Activated CD4-positive, alpha-beta T cell treated with anti-CD3 and anti-CD28 coated beads for 1 hour (primary cell): ENCODE data around the gene DOK6.
"Not testable (repeated sequence)": the region's sequence is repeated elsewhere in the genome, so short reads cannot be mapped to it uniquely, and the experiment has no call there.

Experiments used
- DNase-seq: peaks from one replicate; pipeline ENCODE4 v3.0.0-alpha.2; 2020

Gene DOK6

DNA sequence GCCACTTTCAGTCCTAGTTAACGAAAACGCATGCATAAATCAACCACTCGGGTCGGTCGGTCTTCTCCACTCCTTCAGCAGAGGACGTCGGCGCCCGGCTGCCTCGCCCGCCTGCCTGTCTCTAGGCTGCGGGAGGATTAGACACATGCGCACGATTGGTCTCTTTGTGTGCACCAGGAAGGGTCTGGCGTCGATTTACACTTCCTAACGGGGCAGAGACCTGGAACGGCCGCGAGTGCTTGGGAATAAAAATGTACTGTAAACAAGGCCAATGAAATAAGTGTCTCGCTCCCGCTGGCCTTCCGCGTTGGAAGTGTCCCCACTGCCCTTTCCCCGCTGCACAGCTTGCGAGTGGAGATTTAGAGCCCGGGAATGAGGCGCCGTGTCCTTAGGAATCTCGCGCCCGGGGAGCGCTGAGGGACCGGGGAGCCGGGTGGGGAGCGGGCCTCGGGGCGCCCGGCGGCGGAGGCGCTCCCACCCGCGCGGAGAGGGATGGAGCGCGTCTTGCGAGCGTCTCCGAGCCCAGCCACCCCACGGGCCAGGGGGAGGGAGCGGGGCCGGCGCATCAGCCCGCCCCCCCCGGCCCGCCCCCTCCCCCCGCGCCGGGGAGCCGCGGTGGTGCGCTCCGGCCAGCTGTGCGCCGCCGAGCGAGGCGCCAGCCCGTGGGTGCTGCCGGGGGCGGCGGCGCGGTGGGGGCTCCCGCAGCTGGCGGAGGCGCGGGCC is at the start of gene DOK6:
DOK6 (plus strand) TSS at position 636 of the 723 bp plus-strand sequence.
- no peak for DNase-seq

DNA sequence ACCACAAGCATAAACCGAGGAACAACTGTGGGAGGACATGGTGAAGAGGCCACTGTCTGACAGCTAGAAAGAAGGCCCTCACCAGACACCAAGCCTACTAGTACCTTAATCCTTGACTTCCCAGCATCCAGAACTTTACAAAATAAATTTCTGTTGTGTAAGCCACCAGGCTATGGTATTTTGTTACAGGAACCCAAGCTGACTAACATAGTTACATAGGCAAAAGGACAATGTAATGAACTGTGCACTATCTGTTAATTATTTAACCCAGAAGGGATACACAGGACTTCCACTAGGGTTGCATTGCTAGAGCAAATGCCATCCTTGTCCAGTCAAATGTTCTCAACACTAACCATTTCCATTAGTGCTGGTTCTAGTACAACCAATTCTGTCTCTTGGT is 47.7 kb upstream of the DOK6 start:
- no peak for DNase-seq

DNA sequence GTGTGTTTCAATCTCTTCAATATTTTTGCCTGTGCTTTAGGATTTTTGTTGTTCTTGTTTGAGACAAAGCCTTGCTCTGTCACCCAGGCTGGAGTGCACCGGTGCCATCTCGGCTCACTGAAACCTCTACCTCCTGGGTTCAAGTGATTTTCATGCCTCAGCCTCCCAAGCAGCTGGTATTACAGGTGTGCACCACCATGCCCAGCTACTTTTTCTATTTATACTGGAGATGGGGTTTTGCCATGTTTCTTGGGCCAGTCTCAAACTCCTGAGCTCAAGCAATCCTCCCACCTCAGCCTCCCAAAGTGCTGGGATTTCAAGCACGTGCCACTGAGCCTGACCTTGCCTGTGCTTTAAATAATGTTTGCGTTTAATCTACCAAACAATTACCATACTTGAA is 43.1 kb upstream of the DOK6 start:
- DNase-seq: no peak

GRCh38 chr18:69358212-69358895 is 42.3 kb upstream of the DOK6 start:
- DNase-seq: no peak

- DNase-seq: not testable (repeated sequence)
Observed at GRCh38 chr18:69359768-69360167, 40.9 kb upstream of the DOK6 start.

- DNase-seq: no peak
Observed at GRCh38 chr18:69364930-69365329, 35.8 kb upstream of the DOK6 start.

DNA sequence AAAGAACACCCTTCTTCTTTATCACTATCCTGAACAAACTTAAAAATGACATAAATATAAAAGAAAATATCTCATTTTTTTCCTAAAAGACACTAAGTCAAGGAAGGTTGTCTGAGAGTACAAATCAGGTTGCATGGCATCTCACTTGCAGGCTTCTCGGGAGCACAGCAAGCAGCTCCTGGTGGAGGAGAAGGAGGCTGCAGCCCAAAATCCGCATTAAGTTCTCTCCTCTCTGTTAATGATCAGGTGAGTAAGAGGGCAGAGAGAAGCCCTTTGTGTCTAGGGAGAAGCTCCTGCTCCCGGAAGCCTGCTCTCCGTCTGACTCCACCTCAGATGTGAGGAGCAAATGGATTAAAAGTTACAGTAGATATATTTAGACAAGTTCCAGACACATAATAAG is 35.0 kb upstream of the DOK6 start:
- no peak for DNase-seq

DNA sequence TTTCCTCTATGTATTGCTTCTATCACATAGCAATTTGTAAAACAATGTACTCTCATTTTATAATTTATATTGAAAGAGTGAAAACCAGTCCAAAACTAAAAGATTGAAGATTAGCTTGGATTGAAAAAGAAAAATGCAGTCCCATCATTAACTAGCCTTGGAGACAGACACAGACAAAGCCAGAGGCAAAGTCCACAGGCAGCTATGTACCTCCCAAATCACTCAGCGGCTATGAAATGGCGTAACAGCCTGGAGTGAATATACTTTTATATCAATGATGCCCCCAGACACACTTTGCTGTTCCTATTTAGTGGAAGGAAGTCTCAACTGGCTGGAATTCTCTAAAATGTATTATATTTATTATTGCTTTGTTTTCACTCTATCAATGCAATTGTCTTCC is 33.6 kb upstream of the DOK6 start:
- no peak for DNase-seq

GRCh38 chr18:69371729-69372128 is 29.0 kb upstream of the DOK6 start:
- DNase-seq: no peak

- no peak for DNase-seq
Observed at GRCh38 chr18:69380324-69380723, 20.4 kb upstream of the DOK6 start.

DNA sequence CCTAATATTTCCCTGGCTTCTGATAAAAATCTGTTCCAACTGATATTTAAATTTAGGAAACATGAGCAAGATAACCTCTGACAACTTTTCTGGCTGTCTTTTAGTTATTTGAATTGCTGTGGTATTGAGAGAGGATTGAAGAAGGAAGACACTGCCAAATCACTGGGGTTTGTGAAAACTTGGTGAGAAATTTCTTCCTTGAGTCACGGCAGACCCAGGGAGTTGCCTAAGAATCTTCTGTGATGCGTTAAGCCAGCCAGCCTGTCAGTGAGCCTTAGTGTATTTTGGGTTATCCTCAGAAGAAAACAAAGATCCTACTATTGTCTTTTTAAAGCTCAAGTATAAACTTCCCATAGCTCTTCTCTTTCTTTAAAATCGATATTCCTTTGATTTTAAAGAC is 17.5 kb upstream of the DOK6 start:
- DNase-seq: no peak

DNA sequence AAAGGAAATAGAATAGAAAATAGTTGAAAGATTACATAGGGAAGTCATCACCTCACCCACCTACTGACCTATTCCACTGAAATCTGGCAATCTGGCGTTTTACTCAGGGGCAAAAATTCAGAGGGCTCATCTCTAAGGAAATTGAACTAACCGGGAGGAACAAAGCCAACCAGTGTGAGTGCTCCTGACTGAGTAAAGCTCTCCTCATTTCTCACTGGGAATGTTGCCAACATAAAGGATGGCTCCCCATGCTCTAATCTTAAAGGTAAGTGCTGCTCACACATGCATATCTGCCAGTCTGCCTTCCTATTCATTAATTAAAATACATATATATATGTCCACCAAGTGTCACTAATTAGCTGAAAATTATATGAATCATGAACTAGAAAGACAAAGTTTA is 13.5 kb upstream of the DOK6 start:
- DNase-seq: no peak

DNA sequence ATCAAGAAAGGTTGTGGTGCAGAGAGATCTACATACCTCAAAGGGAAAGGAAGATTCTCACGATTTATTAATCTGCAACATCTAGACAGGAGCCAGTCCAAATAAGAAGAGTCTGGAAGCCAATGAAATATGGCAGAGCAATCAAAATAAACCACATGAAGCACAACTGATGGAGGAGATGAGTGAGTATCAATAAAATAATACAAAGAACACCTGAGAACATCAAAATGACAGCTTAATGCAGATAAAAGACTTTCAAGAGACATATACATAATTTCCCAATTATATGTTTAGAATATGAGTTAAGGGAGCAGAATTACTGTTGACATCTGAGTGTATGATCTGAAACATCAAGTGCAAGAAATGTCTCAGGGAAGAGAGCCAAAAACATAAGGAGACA is 12.5 kb upstream of the DOK6 start:
- no peak for DNase-seq

DNA sequence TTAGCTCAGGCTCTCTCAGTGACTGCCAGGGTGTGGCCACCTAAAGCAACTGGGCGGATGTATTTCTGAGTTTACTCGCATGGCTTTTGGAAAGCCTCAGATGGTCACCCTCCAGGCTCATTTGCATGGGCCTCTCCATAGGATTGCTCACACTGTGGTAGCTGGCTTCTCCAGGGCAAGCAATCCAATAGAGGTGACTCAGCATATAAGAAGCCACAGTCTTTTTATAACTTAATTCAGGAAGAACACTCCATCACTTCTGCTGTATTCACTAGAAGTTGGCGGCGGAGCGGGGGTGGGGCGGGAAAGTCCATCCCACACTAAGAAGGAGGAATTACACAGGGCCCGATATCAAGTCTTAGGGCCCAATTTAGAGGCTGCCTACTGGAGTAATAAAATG is 3.6 kb upstream of the DOK6 start:
- DNase-seq: no peak

GRCh38 chr18:69399253-69399652 is 1.4 kb upstream of the DOK6 start:
- no peak for DNase-seq

DNA sequence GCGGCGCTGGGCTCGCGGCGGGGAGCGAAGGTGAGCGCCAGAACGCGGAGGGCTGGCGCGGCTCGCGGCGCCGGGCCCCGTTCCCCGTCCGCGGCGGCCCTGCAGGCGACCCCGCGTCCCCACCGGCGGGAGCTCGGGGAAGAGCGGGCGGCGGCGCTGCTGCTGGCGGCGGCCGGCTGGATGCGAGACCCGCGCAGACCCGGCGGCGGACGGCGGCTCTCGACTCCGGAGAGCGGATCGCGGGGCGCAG is 213 bp downstream of the DOK6 start:
- DNase-seq: no peak

GRCh38 chr18:69401226-69401971 is 711 bp downstream of the DOK6 start:
- no peak for DNase-seq

DNA sequence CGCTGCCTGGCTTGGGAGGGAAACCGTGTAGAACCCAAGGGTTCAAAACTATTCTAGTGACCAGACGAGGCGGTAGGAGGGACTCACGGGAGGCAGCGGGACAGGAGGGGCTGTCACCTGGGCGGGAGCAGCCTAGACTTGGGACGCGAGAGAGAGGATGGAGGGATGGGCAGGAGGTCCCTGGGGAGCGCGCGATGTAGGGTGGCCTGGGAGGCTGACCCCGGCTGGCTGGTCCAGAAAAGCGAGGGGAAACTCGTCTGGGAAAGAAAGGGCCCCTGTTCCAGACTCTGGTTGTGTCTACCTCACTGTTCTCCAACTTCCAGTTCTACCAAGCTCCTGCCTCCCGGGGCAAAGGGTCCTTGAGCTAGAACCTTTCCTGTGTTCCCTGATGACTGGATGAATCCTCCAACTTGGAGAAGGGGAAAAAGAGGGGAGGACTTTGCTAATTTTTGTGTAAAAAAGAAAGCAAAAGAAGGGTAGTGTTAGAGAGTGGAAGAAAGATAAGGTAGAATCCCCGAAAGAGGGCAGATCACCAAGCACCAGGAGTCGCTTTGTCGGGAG is 1.4 kb downstream of the DOK6 start:
- DNase-seq: no peak

- no peak for DNase-seq
Observed at GRCh38 chr18:69402533-69402989, 1.9 kb downstream of the DOK6 start.

GRCh38 chr18:69408522-69408921 is 7.8 kb downstream of the DOK6 start:
- no peak for DNase-seq

DNA sequence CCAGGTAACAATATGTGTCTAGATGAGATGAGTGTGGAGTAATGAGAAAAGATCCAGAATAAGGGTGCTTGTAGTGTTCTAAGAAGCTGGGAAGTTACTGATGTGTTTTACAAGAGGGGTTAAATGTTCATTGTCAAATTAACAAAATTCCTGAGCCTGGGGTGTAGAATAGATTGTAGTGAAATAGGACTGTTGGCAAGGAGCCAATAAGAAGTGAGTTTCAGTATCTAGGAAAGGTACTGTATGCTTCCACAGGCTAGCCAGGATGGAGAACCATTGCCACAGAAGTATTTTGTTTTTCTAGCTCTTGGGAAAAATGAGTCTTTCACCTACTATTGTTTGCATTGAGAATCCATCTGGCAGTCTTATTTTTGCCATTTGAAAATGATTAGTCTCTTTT is 10.5 kb downstream of the DOK6 start:
- no peak for DNase-seq

DNA sequence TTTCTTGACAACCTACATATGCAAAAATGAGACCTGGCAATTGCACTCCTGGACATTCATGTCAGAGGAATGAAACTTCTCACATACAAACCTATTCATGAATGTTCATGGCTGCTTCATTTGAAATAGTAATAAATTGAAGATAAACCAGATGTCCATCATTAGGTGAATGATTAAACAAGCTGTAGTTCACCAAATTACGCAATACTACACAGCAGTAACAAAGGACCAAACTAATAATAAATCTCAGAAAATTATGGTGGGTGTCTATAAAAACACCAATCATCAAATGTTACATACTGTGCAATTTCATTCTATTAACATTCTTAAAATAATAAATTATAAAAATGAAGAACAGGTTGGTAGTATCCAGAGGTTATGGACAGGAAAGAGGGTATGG is 13.5 kb downstream of the DOK6 start:
- DNase-seq: no peak

DNA sequence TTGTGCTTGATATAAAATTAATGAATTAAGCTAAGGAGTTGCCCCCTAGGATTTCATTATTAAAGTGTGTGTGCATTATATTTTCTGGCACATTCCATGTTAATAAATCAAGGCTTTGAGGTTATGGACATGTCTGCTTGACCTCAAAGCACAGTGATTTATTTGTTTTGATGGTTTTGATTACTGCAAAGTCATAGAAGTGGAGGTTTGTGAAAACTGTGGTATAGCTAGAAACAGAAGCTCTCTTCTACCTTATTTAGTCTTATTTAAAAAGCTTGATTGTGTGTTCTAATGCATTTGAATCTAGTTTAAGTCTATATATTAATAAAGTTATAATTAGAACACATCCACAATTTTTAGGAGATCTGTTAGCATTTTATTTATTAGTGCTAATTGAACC is 32.2 kb downstream of the DOK6 start:
- no peak for DNase-seq

- DNase-seq: no peak
Observed at GRCh38 chr18:69435000-69435399, 34.3 kb downstream of the DOK6 start.
